Hippocampal formation (tissue), 2 donors: Measurements from ENCODE around the gene BEAN1.
"Not testable (repeated sequence)": the region's sequence is repeated elsewhere in the genome, so short reads cannot be mapped to it uniquely, and the experiment has no call there.

Experiments
- DNase-seq, 2 donors: peaks; one replicate each; lab custom pipeline; 2025; lab: John Stamatoyannopoulos, UW

BEAN1 gene

GRCh38 chr16:66486199-66486772 is 59.2 kb downstream of the BEAN1 start:
- DNase-seq: no peak

DNA sequence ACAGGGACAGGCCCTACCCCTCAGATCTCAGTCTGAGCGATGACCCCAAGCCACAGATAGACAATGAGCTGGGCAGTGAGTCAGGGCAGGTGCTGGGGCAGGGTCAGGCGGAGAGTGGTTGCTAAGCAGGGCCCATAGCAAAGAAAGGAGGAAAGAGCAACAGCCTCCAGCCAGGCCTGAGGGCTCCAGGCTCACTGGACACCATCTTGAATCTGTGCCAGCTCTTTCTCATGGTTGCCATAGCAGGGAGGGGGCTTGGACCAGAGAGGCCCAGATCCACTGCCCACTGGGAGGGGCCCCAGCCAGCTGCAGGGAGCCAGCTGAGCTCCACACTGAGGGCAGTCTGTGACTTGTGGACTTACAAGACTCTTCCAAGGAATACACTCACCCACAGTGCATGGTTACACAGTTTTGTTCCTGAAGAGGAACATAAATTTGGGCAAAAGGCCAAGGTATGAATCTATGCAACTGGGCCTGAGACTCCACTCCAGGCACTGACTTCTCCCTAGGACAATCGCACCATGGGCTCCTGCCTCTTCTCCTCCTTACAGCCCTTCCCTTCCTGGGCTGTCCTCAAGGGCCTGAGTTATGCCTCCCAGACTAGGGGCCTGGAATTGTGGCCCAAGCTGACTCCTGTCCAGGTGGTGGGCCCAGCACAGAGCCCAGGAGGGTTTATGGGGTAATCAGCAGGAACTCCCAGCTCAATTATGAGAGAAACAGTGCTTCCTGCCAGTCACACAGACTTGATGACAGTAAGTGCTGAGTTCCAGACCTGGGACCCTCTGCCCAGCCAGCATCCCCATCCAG is 59.9 kb downstream of the BEAN1 start:
- DNase-seq: no peak

DNA sequence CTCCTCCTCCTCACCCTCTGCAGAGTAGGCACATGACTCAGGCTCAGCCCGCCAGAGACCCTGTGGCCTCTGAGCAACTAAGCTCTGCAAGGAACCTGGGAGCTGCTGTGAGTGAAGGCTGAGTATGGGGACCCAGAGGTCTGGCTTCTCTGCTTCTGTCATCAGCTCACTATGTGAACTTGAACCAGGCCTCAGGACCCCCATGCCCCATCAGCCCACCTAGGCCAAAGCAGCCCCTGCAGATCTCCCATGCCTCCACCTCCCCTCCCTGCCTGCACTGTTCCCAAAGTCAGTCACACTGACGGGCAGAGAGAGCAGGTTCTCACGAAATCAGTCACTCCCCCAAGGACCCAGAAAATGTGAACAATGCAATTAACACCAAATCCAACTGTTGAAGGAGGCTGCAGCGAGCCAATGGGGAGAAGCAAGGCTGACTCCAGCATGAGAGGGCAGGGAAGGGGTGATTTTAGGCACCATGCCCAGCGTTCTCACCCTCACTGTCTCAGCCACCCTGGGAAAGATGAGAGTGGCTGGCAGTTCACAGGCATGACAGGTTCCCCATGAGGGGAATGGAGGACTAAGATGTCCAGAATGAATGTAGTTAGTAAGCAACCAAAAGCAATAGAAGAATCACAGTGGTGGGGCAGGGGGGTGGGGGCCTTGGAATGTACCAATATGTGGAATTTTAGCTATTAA is 60.6 kb downstream of the BEAN1 start:
- DNase-seq: no peak

DNA sequence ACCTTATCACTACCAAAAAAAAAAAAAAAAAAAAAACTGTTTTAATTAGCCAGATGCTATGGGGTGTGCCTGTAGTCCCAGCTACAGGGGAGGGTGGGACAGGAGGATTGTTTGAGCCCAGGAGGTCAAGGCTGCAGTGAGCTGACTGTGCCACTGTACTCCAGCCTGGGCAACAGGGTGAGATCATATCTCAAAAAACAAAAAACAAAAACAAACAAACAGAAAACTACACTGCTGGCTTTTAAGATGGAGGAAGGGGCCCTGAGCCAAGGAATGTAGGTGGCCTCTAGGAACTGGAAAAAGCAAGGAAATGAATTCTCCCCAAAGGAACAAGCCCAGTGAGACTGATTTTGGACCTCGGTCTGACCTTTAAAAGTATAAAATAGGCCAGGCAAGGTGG is 61.4 kb downstream of the BEAN1 start:
- DNase-seq: no peak

- no peak for DNase-seq
Observed at GRCh38 chr16:66489385-66489784, 62.3 kb downstream of the BEAN1 start.

DNA sequence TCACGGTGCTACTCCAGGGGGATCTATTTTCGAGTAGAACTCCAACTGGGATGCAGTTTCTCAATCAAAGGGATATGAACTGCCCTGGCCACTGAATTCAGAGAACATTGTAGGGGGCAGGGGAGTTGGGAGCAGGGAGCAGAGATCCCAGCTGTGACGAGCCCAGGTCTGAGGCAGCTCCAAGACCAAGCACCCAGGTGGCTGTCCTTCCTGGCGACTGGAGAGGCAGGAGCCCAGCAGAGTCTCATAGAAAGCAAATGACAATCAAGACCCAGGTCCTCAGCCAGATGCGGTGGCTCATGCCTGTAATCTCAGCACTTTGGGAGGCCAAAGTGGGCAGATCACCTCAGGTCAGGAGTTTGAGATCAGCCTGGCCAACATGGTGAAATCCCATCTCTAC is 62.7 kb downstream of the BEAN1 start:
- DNase-seq: no peak

GRCh38 chr16:66490774-66491715 is 64.0 kb downstream of the BEAN1 start:
- no peak for DNase-seq

GRCh38 chr16:66491716-66492064 is 64.6 kb downstream of the BEAN1 start:
- no peak for DNase-seq

GRCh38 chr16:66493490-66494401 is 66.7 kb downstream of the BEAN1 start:
- no peak for DNase-seq

- DNase-seq: no peak
Observed at GRCh38 chr16:66494916-66495315, 67.8 kb downstream of the BEAN1 start.

- DNase-seq: no peak
Observed at GRCh38 chr16:66495440-66495839, 68.3 kb downstream of the BEAN1 start.

GRCh38 chr16:66496226-66496625 is 69.1 kb downstream of the BEAN1 start:
- DNase-seq: not testable (repeated sequence)

DNA sequence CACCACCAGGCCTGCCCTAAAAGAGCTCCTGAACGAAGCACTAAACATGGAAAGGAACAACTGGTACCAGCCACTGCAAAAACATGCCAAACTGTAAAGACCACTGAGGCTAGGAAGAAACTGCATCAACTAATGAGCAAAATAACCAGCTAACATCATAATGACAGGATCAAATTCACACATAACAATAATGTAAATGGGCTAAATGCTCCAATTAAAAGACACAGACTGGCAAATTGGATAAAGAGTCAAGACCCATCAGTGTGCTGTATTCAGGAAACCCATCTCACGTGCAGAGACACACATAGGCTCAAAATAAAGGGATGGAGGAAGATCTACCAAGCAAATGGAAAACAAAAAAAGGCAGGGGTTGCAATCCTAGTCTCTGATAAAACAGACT is 70.8 kb downstream of the BEAN1 start:
- DNase-seq: not testable (repeated sequence)

- not testable (repeated sequence) for DNase-seq
Observed at GRCh38 chr16:66501563-66501962, 74.5 kb downstream of the BEAN1 start.

GRCh38 chr16:66502020-66502913 is 75.2 kb downstream of the BEAN1 start:
- DNase-seq: no peak

GRCh38 chr16:66503030-66503429 is 75.9 kb downstream of the BEAN1 start:
- no peak for DNase-seq

GRCh38 chr16:66503612-66504011 is 76.5 kb downstream of the BEAN1 start:
- DNase-seq: no peak

- no peak for DNase-seq
Observed at GRCh38 chr16:66507731-66508239, 80.7 kb downstream of the BEAN1 start.

DNA sequence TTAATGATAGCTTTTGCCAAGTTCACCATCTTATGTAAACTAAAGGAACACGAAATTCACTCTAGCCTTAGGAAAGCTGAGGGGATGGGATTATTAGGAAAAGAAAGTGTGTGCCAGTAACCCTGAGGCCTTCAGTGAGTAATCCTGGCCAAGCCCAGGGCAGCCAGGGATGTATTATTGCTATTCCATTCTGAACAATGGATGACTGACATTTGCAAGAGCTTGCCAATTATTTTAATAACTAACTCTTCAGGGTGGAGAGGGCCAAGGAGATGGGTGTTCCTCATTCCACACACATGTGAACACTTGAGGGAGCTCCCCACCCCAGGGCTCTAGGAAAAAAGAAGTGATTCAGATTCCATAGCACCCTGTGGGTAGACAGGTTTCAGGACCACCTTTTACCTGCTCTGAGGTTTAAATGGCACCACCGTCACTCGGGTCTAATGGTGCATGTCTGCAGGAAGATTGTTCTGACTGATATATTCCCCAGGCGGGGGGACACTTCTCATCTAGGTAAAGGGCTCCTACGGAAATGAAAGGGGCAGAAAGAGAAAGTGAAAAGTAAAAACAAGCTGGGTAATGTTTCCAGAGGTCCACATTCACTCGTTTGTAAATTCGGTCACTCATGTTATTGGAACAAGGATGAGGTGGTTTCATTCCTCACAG is 81.3 kb downstream of the BEAN1 start:
- no peak for DNase-seq
